IPS-11a (cell line): ENCODE results near the gene ANKS1B.
"Not testable (repeated sequence)": the region's sequence is repeated elsewhere in the genome, so short reads cannot be mapped to it uniquely, and the experiment has no call there.

ENCODE experiments used
- H3K4me3 ChIP-seq: one replicate; pipeline ENCODE4 v1.5.1; 2013; ENCODE audit warnings: low read depth, low read length, control low read depth

The ANKS1B gene

DNA sequence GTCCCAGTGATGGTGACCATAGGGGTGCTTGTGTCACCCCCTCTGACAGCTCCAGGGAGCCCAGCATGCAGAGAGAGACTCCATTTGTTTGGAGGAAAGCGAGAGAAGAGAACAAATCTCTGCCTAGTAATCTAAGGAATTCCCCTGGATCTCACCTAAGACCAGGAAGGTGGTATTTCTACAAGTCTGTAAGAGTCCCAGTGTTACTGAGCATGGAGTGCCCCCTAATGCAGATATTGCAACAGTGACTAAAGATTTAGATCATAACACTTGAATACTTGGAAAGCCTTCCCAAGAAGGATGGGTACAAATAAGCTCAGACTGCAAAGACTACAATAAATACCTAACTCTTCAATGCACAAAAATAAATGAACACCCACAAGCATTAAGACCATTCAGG, 697.6 kb downstream of the ANKS1B start:
- H3K4me3 ChIP-seq = no peak overlapping the region

DNA sequence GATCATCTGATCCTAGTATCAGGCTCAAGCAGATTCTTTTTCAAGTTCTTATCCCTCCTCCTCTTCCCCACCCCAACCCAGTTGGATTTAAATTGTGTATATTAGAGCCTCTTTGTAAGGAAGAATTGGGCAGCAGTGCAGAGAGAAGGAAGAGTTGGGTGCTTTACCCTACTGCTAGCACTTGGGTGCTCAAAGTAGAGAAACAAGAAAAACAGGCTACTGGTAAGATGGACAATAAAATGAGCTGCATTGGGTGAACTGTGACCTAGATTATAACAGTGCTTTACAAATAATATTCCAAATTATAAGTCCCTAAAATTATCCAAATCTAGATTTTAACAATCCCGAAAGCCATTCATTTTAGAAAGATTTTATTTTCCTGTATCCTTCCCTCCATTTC, 700.6 kb downstream of the ANKS1B start:
- no peak overlapping the region for H3K4me3 ChIP-seq

GRCh38 chr12:99282624-99283023, 702.1 kb downstream of the ANKS1B start:
- H3K4me3 ChIP-seq = no peak overlapping the region

- no peak overlapping the region for H3K4me3 ChIP-seq
Observed at GRCh38 chr12:99282086-99282485, 702.6 kb downstream of the ANKS1B start.

DNA sequence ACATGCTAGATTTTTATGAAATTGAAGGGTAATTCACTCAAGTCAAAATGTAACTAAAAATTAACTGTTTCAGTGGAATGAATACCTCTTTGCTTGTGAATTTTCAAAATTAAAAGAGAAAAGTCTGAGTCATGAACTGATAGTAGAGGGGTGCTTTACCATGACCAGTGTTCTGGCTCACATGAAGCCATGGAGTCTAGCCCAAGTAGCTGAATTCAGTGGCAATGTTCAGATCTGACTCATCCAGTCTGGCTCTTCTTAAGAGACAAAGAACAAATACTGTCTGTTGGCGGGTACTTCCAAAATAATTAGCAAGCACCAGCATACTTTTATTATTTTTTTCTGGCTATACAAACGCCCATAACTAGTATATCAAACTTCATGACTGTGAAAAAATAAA, 703.5 kb downstream of the ANKS1B start:
- no peak overlapping the region for H3K4me3 ChIP-seq

DNA sequence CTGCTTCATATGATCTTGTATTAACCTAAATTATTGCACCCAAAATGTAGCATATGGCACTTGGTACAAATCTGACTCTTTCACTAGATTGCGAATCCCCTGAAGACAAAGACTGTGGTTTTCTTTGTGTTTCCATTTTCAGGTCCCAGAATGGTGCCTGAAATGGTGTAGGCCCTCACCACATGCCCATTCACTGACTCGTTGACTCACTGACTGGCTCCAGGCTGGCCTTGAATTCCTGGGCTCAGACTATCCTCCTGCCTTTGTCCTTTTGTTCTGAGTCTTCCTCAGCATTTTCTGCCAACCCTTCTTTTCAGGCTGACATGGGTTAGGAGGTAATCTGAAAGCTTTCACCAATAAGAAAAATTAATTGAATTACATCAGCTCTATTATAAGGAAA, 705.8 kb downstream of the ANKS1B start:
- no peak overlapping the region for H3K4me3 ChIP-seq

GRCh38 chr12:99277591-99278379, 707.0 kb downstream of the ANKS1B start:
- H3K4me3 ChIP-seq = no peak overlapping the region

DNA sequence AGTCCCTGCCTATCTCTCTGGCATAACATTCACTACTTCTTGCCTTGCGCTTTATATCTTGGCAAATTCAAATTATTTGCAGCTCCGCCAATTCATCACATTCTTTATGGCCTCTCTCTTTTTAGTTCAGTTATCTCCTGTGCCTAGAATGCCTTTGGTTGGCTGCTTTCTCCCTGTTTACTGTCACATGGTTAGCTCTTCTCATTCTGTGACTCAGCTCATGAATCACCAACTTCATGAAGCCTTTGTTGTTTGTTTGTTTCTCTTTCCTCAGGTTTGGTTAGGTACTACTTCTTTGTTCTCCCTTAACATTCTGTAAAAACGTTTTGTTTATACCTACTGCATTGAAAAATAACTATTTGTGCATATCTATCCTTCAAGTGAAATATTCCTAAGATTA, 713.7 kb downstream of the ANKS1B start:
- no peak overlapping the region for H3K4me3 ChIP-seq

DNA sequence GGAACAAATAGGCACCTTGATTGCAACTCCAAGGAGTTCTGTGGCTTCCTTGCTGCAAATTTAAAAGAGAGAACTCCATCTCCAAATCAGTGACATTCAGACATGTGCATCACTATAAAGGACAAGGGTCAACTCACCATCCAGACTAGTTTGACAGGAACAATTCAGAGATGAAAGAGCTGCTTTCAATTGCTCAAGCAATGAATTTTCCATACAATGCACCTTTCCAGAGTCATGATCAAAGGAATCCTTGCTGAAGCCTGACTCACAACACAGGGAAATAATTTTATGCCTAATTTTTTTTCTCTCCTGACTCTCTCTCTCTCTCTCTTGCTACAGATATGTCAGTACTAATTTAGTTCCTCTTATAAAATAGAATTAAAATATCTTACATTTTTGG, 717.7 kb downstream of the ANKS1B start:
- no peak overlapping the region for H3K4me3 ChIP-seq

- no peak overlapping the region for H3K4me3 ChIP-seq
Observed at GRCh38 chr12:99265648-99266047, 719.1 kb downstream of the ANKS1B start.

DNA sequence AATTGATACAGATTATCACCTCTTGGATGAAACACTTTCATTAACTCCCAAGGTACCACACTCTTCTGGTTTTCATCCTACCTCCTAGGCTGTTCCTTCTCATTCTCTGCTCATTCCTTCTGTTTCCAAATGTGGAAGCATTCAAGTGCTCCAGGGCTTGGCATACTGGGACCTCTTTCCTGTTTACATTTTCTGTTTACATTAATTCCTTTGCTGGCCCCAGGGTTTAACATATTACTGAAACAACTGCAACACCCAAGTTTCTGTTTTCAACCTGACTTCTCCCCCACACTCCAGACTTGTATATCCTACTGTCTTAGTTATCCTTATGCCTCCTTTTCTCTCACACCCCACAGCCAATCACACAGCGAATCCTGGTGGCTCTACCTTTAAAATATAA, 723.5 kb downstream of the ANKS1B start:
- no peak overlapping the region for H3K4me3 ChIP-seq

- no peak overlapping the region for H3K4me3 ChIP-seq
Observed at GRCh38 chr12:99260456-99260996, 724.2 kb downstream of the ANKS1B start.

DNA sequence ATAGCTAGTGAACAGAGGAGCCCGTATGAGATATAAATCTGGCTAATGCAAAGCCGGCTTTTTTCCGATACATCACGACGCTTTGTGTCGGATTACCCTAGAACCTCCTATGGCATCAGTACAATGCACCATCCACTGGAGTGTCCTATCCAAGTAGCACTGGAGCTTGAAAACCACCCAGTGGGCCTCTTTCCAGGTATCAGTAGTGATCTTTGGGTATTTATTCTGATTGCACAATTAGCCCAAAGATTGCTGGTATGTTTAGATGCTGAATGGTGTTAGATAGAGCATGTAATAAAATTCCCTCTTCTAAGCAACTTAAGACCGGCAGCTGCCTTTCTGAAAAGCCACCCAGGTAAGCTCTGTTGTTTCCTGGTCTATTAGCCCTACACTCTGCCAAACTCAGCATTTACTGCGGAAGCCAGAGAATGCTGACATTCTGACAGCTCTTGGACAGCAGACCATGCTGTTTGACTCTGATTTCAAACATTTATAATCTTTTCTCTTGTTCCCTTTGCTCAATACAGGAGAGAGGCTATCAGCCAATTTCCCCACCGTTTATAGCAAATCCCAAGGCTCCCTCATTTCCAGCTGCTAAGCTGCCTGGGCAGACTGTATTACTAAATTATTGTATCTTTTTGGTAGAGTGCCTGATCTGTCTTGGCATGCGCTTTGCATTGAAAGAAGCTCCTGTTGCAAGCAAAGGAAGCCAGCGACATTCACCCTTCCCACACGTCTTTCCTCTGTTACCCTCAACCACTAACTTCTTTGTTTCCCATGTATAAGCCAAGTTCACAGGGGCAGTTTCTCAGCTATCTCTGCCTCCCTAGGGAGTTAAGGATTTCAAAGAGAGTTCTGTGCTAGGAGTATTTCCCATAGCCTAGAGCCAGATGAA, 725.4 kb downstream of the ANKS1B start:
- H3K4me3 ChIP-seq = no peak overlapping the region

DNA sequence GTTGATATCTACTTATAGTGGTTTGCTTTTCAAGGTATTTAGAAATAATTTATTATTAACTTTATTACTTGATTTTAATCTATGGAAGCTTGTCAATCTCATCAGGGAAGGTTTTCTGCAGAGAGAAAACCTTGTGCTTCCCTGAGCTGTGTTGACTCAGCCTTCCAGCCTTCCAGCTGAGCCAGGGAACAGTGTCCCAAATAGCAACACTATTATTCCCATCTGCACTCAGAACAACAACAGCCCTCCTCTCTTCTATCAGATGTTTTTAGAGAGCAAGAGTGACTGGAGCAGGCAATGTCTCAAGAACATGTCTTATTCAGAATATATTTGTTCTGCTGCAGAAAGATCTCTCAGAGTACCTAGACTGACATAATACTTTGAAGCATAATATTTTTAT, 727.1 kb downstream of the ANKS1B start:
- H3K4me3 ChIP-seq = no peak overlapping the region

GRCh38 chr12:99253068-99253467, 731.7 kb downstream of the ANKS1B start:
- no peak overlapping the region for H3K4me3 ChIP-seq

DNA sequence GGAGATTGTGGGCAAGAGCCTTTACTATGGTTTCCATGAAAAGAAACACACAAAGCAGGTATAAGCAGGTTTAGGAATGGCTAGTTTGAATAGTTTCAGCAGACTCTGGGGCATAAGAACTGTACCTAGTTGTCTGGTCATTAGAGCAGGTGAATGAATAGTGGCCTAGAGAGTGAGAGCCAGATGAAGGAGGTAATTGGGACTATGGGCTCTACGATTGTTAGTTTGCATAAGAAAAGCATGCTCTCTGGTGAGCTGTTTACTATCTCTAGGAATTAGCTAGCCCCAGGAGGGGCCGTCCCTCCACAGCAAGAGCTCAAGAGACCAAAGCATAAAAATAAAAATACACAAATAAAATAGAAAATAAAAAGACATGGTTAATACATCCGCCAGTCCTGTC, 734.6 kb downstream of the ANKS1B start:
- H3K4me3 ChIP-seq = no peak overlapping the region

- no peak overlapping the region for H3K4me3 ChIP-seq
Observed at GRCh38 chr12:99249543-99249942, 735.2 kb downstream of the ANKS1B start.

DNA sequence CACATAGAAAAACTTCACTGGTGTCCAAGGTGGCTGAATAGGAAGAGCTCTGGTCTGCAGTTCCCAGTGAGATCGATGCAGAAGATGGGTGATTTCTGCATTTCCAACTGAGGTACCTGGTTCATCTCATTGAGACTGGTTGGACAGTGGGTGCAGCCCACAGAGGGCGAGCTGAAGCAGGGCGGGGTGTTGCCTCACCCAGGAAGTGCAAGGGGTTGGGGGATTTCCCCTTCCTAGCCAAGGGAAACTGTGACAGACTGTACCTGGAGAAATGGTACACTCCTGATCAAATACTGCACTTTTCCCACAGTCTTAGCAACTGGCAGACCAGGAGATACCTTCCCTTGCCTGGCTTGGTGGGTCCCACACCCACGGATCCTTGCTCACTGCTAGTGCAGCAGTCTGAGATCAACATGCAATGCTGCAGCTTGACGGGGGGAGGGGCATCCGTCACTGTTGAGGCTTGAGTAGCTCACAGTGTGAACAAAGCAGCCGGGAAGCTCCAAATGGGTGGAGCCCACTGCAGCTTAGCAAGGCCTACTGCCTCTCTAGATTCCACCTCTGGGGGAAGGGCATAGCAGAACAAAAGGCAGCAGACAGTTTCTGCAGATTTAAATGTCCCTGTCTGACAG, 746.7 kb downstream of the ANKS1B start:
- not testable (repeated sequence) for H3K4me3 ChIP-seq

GRCh38 chr12:99235381-99235780, 749.4 kb downstream of the ANKS1B start:
- H3K4me3 ChIP-seq = no peak overlapping the region

- no peak overlapping the region for H3K4me3 ChIP-seq
Observed at GRCh38 chr12:99234702-99235101, 750.0 kb downstream of the ANKS1B start.

DNA sequence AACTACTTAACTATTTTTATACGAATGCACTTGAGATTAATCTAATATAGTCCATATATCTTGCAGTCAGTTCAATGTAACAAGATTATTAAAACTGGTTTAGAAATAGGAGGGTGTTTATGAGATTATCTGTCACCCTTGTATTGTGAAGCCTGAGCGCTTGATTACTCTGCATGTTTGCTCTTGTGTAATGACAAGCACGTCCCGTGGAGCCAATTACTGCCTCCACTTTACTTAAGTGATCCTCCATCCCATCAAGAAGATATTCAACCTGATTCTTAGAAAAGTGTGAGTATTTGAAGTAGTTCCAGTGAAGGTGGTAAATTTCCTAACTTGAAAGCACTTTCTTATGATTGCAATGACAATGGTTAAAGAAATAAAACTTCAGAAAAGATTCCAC, 752.4 kb downstream of the ANKS1B start:
- no peak overlapping the region for H3K4me3 ChIP-seq
